Caco-2 (cell line): ENCODE results near the gene NBPF3. TPM values are rescaled to one million over a fixed set of nuclear protein-coding genes. Genes with fewer than 3 reads are reported as not detected.
"Not testable (repeated sequence)": the region's sequence is repeated elsewhere in the genome, so short reads cannot be mapped to it uniquely, and the experiment has no call there.

Experiments used
- BruUV-seq: library from RNA; stranded (reverse); fragments of 400-500 nt; replicated peaks from 2 replicates; lab custom pipeline; 2021; lab: Mats Ljungman, UMichigan
- CTCF ChIA-PET: fragments of 300-600 bp; sonication (Branson Sonifier 250); formaldehyde crosslinking; loops from one replicate; lab custom pipeline; 2022; ENCODE audit warnings: antibody characterized with exemption; lab: Charles Lee
- POLR2A ChIA-PET: fragments of 300-600 bp; sonication (Branson Sonifier 250); formaldehyde crosslinking; loops from one replicate; lab custom pipeline; 2022; ENCODE audit warnings: antibody characterized with exemption; lab: Charles Lee
- DNase-seq, 2 experiments: peaks; one replicate each; pipeline versions ENCODE4 v3.0.0 to v3.0.0-alpha.2; 2020 to 2022
- H3K27me3 ChIP-seq: replicated peaks from 2 replicates; pipeline ENCODE4 v1.6.0; 2011; ENCODE audit warnings: low read length; ENCODE audit not compliant: control insufficient read depth, insufficient read depth
- H3K36me3 ChIP-seq: 2 replicates; pipeline ENCODE4 v1.5.1; 2011; ENCODE audit warnings: low read length; ENCODE audit not compliant: control insufficient read depth, insufficient read depth
- H3K4me1 ChIP-seq: fragments of 250-450 bp; sonication (Bioruptor Pico); 2 replicates; pipeline ENCODE4 v1.5.1; 2020; ENCODE audit warnings: mild to moderate bottlenecking
- H3K4me3 ChIP-seq: 2 replicates; pipeline ENCODE4 v1.5.1; 2011; ENCODE audit warnings: low read depth, mild to moderate bottlenecking, control low read depth, low read length
- H3K9me3 ChIP-seq: fragments of 250-450 bp; sonication (Bioruptor Pico); 2 replicates; pipeline ENCODE4 v1.5.1; 2020; ENCODE audit warnings: mild to moderate bottlenecking, moderate library complexity
- H3K27ac Mint-ChIP-seq: one replicate; pipeline ENCODE4 v1.8.0; 2022; ENCODE audit warnings: mixed read lengths; ENCODE audit not compliant: unreplicated experiment
- H3K27me3 Mint-ChIP-seq: one replicate; pipeline ENCODE4 v1.8.0; 2022; ENCODE audit warnings: mixed read lengths; ENCODE audit not compliant: insufficient read depth, unreplicated experiment
- H3K36me3 Mint-ChIP-seq: one replicate; pipeline ENCODE4 v1.8.0; 2022; ENCODE audit warnings: mild to moderate bottlenecking, mixed read lengths; ENCODE audit not compliant: insufficient read depth, unreplicated experiment
- H3K4me1 Mint-ChIP-seq: one replicate; pipeline ENCODE4 v1.8.0; 2022; ENCODE audit warnings: low read depth, mixed read lengths; ENCODE audit not compliant: unreplicated experiment
- H3K4me3 Mint-ChIP-seq: one replicate; pipeline ENCODE4 v1.8.0; 2022; ENCODE audit warnings: mild to moderate bottlenecking, moderate library complexity, mixed read lengths; ENCODE audit not compliant: unreplicated experiment
- H3K9me3 Mint-ChIP-seq: one replicate; pipeline ENCODE4 v1.8.0; 2022; ENCODE audit warnings: mixed read lengths; ENCODE audit not compliant: unreplicated experiment
- intact Hi-C: fragments of 100-400 bp; cut with micrococcal nuclease; formaldehyde crosslinking; loops from one replicate; pipeline ENCODE4 v1.10.0; 2022; ENCODE audit not compliant: unreplicated experiment
- total RNA-seq: library from RNA; stranded (reverse); gene quantifications from 2 replicates; pipeline ENCODE4 v1.2.3, GENCODE V29; 2022
- TF ChIP-seq, protein P1 (sequence below), 2 experiments: fragments of 200-600 bp in 1 of 2; IDR thresholded peaks; 1 replicate in 1 of 2; 2 replicates in 1 of 2; pipeline versions ENCODE4 v1.5.1 to v1.8.0; 2011 to 2022; ENCODE audit warnings: antibody characterized with exemption in 1 of 2, control low read depth in 1 of 2, inconsistent platforms in 1 of 2, low read depth in 1 of 2, low read length in 1 of 2, mild to moderate bottlenecking in 1 of 2, moderate library complexity in 1 of 2; ENCODE audit not compliant: insufficient read depth in 1 of 2, severe bottlenecking in 1 of 2, unreplicated experiment in 1 of 2

The NBPF3 gene
- total RNA-seq, 1 experiment from 2014 or later, result 14.9 TPM

DNA sequence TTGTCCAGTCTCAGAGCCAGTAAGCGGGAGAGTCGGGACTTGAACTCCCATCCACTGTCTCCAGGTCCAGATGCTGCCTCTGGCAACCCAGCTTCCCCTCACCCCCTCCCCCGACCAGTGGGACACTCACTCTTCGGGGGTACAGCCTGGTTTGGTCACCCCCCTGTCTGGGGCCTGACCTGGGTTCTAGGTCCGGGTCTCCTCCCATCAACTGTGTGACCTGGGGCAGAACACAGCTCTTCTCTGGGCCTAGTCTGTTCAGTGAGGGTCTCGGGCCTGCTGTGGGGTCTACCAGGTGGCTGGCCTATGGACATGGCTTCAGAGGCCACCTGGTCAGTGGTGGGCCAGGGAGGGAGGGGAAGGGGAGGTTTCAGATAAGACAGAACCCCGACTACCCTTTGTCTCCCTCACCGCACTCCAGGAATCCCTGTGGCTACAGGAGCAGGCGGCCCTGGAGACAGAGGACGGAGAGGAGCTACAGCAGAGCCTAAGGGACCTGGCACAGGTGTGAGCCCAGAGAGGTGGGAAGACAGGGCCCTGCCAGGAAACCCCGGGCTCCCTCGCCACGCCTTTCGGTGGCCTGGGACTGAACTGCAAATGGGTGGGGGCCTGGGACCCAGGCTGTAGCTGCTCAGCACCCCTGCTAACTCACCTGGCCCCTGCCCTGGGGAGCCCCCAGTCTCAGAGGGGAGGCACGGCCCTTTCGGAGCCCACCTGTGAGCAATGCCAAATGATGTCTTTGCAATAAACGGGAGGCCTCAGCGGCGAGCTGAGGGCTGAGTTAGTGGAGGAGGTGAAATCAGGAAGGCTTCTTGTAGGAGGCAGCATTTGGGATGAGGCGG lies 4.1 kb upstream of the NBPF3 start:
- ChIA-PET POLR2A (no interaction called here), CTCF (no interaction called here)
- no peaks in the 10 kb centered on the region for H3K9me3 ChIP-seq
- H3K4me1 Mint-ChIP-seq, result no peaks in the 10 kb centered on the region
- H3K4me3 Mint-ChIP-seq, result no peak overlapping the region
- H3K36me3 Mint-ChIP-seq, result no peaks in the 10 kb centered on the region
- H3K27ac Mint-ChIP-seq, result no peak overlapping the region
- BruUV-seq, result no TSS peak
- H3K4me1 ChIP-seq, result no peaks in the 10 kb centered on the region
- H3K27me3 Mint-ChIP-seq, result no peaks in the 10 kb centered on the region
- H3K27me3 ChIP-seq, result no peaks in the 10 kb centered on the region
- H3K4me3 ChIP-seq, result no peak overlapping the region
- TF ChIP-seq, protein P1, sequence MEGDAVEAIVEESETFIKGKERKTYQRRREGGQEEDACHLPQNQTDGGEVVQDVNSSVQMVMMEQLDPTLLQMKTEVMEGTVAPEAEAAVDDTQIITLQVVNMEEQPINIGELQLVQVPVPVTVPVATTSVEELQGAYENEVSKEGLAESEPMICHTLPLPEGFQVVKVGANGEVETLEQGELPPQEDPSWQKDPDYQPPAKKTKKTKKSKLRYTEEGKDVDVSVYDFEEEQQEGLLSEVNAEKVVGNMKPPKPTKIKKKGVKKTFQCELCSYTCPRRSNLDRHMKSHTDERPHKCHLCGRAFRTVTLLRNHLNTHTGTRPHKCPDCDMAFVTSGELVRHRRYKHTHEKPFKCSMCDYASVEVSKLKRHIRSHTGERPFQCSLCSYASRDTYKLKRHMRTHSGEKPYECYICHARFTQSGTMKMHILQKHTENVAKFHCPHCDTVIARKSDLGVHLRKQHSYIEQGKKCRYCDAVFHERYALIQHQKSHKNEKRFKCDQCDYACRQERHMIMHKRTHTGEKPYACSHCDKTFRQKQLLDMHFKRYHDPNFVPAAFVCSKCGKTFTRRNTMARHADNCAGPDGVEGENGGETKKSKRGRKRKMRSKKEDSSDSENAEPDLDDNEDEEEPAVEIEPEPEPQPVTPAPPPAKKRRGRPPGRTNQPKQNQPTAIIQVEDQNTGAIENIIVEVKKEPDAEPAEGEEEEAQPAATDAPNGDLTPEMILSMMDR (IDR thresholded peaks at IDR 0.05; ENCODE audit: insufficient read depth in 1 of 2, low read depth in 1 of 2, low read length in 1 of 2, severe bottlenecking in 1 of 2, unreplicated experiment in 1 of 2), result no peak
- no peaks in the 10 kb centered on the region for H3K36me3 ChIP-seq
- no peaks in the 10 kb centered on the region for H3K9me3 Mint-ChIP-seq
- intact Hi-C loops, result no loop called here
- DNase-seq, result no peak

DNA sequence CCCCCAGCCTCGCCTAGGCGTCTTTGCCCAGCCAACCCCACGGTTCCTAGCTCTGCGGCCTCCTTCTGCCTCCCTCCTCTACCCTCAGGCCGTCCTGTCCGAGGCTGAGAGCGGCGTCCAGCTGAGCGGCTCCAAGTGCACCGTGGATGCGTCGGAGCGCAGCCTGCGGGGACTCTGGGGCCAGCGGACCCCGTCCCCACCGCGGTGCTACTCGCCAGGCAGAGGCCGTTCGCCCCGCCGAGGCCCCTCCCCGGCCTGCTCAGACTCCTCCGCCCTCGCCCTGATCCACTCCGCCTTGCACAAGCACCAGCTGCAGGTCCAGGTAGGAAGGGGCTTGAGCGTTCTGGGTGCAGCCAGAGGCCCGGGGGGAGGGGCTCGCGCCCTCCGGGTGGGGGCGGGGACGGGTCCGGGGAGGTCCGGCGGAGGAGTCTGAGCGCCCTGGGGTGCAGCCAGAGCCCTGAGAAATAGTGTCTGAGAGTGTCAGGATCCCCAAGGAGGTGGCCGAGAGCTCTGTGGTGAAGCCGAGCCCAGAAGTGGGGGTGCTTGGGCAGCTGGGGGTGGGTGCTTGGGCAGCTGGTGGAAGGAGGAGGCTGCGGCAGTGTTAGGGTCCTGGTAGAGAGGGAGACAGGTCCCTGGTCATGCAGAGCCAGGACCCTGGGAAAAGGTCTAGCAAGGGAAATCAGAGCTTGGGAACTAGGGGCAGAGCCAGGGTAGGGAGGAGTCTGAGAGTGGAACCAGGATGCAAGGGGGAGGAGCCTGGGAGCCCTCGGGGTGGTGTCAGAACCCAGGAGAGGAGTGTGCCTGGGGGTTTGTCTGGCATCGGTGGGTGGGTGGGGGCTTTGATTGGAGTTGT lies 3.2 kb upstream of the NBPF3 start:
- no peak overlapping the region for H3K4me3 ChIP-seq

GRCh38 chr1:21437341-21437640 lies 2.6 kb upstream of the NBPF3 start:
- Histone ChIP-seq H3K4me3 (no peak overlapping the region), H3K36me3 (no peaks in the 10 kb centered on the region), H3K4me1 (no peaks in the 10 kb centered on the region), H3K27me3 (no peaks in the 10 kb centered on the region), H3K9me3 (no peaks in the 10 kb centered on the region)
- ChIA-PET POLR2A (no interaction called here), CTCF (interaction anchor here (0.6 kb wide), 1 partner anchor 212 kb away, joined by 5 read pairs; no protein-coding TSS in a partner anchor)
- intact Hi-C loops, result no loop called here
- H3K27me3 Mint-ChIP-seq, result no peaks in the 10 kb centered on the region
- no peak overlapping the region for H3K27ac Mint-ChIP-seq
- BruUV-seq, result no TSS peak
- H3K9me3 Mint-ChIP-seq, result no peaks in the 10 kb centered on the region
- no peaks in the 10 kb centered on the region for H3K4me1 Mint-ChIP-seq
- TF ChIP-seq, protein P1 (IDR thresholded peaks at IDR 0.05; ENCODE audit: insufficient read depth in 1 of 2, low read depth in 1 of 2, low read length in 1 of 2, severe bottlenecking in 1 of 2, unreplicated experiment in 1 of 2), result no peak
- H3K36me3 Mint-ChIP-seq, result no peaks in the 10 kb centered on the region
- no peak for DNase-seq
- no peak overlapping the region for H3K4me3 Mint-ChIP-seq

More for the DNA sequence above, 3.2 kb upstream of the NBPF3 start:
- no peaks in the 10 kb centered on the region for H3K36me3 Mint-ChIP-seq
- DNase-seq, result no peak
- H3K9me3 Mint-ChIP-seq, result no peaks in the 10 kb centered on the region
- no peaks in the 10 kb centered on the region for H3K9me3 ChIP-seq
- TF ChIP-seq, protein P1 (IDR thresholded peaks at IDR 0.05; ENCODE audit: insufficient read depth in 1 of 2, low read depth in 1 of 2, low read length in 1 of 2, severe bottlenecking in 1 of 2, unreplicated experiment in 1 of 2), result no peak
- H3K27ac Mint-ChIP-seq, result no peak overlapping the region
- H3K36me3 ChIP-seq, result no peaks in the 10 kb centered on the region
- no TSS peak for BruUV-seq
- no peak overlapping the region for H3K4me3 Mint-ChIP-seq
- H3K27me3 ChIP-seq, result no peaks in the 10 kb centered on the region
- ChIA-PET CTCF (interaction anchor here (0.6 kb wide), 1 partner anchor 211 kb away, joined by 5 read pairs; no protein-coding TSS in a partner anchor), POLR2A (no interaction called here)
- intact Hi-C loops, result no loop called here
- H3K4me1 ChIP-seq, result no peaks in the 10 kb centered on the region
- no peaks in the 10 kb centered on the region for H3K27me3 Mint-ChIP-seq
- H3K4me1 Mint-ChIP-seq, result no peaks in the 10 kb centered on the region

- H3K27me3 ChIP-seq, H3K9me3 ChIP-seq, H3K4me3 ChIP-seq, POLR2A ChIA-PET, H3K27me3 Mint-ChIP-seq, H3K36me3 Mint-ChIP-seq, H3K4me1 ChIP-seq, H3K36me3 ChIP-seq, H3K27ac Mint-ChIP-seq, BruUV-seq, DNase-seq, H3K4me1 Mint-ChIP-seq, intact Hi-C loops, H3K9me3 Mint-ChIP-seq: not testable (repeated sequence)
- CTCF ChIA-PET, result interaction anchor here (1.8 kb wide), 1 partner anchor 69 kb away, joined by 6 read pairs; no protein-coding TSS in a partner anchor
- peak overlapping the region; percentile 96 for H3K4me3 Mint-ChIP-seq
Observed at GRCh38 chr1:21438646-21439312, 1.2 kb upstream of the NBPF3 start.
